ENCODE measurements around the gene SCN8A.

The SCN8A gene

DNA sequence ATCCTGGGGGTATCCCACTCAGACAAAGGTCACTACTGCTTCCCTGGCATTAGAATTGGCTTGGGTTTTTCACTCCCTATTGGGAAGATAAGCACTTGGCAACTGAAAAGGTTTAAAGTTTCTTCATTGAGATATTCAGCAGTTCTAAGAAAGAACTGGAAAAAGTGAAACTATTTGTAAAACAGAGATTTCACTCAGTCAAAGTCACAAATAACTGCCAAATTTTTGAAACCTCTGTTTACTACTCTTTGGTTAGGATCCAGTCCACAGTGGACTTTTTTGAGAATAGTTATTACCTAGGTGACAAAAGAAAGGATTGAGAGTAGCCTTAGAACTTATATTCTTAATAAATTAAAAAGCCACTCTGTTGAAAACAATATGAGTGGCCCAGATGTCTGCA lies 172.7 kb downstream of the SCN8A start:
- H3K27ac ChIP-seq (ENCODE audit: insufficient read depth in 1 of 2, low read depth in 1 of 2, low read length in 2 of 2, poor library complexity in 1 of 2, severe bottlenecking in 2 of 2): no peak overlapping the region
- CTCF ChIA-PET: no interaction called here
- H3K4me1 ChIP-seq (ENCODE audit: control extremely low read depth in 1 of 4, control insufficient read depth in 4 of 4, insufficient read depth in 4 of 4, low read length in 3 of 4): no peaks in the 10 kb centered on the region
- POLR2A ChIA-PET: no interaction called here
- no peak for DNase-seq
- no peaks in the 10 kb centered on the region for H3K9me3 ChIP-seq (ENCODE audit: control extremely low read depth in 1 of 5, control insufficient read depth in 4 of 5, insufficient read depth in 2 of 5, low read depth in 1 of 5, low read length in 4 of 5)
- H3K36me3 ChIP-seq (ENCODE audit: control insufficient read depth in 4 of 4, insufficient read depth in 4 of 4, low read length in 3 of 4): no peaks in the 10 kb centered on the region
- H3K27me3 ChIP-seq (replicated peaks in 2 of 5; ENCODE audit: control insufficient read depth in 4 of 5, insufficient read depth in 5 of 5, low read length in 4 of 5): no peaks in the 10 kb centered on the region
- H3K4me3 ChIP-seq (ENCODE audit: control insufficient read depth in 1 of 7, extremely low read depth in 1 of 7, insufficient read depth in 4 of 7, low read depth in 2 of 7, low read length in 6 of 7): no peak overlapping the region

GRCh38 chr12:51766067-51766676 lies 175.1 kb downstream of the SCN8A start:
- Histone ChIP-seq H3K27ac (ENCODE audit: insufficient read depth in 1 of 2, low read depth in 1 of 2, low read length in 2 of 2, poor library complexity in 1 of 2, severe bottlenecking in 2 of 2) (no peak overlapping the region), H3K36me3 (ENCODE audit: control insufficient read depth in 4 of 4, insufficient read depth in 4 of 4, low read length in 3 of 4) (no peaks in the 10 kb centered on the region), H3K27me3 (replicated peaks in 2 of 5; ENCODE audit: control insufficient read depth in 4 of 5, insufficient read depth in 5 of 5, low read length in 4 of 5) (no peaks in the 10 kb centered on the region), H3K9me3 (ENCODE audit: control extremely low read depth in 1 of 5, control insufficient read depth in 4 of 5, insufficient read depth in 2 of 5, low read depth in 1 of 5, low read length in 4 of 5) (no peaks in the 10 kb centered on the region), H3K4me1 (ENCODE audit: control extremely low read depth in 1 of 4, control insufficient read depth in 4 of 4, insufficient read depth in 4 of 4, low read length in 3 of 4) (no peaks in the 10 kb centered on the region), H3K4me3 (ENCODE audit: control insufficient read depth in 1 of 7, extremely low read depth in 1 of 7, insufficient read depth in 4 of 7, low read depth in 2 of 7, low read length in 6 of 7) (no peak overlapping the region)
- POLR2A ChIA-PET: no interaction called here
- DNase-seq: no peak
- WGBS (ENCODE audit: insufficient coverage): 100% methylated on average over 2 of the region's 6 CpGs
- CTCF ChIA-PET: no interaction called here

GRCh38 chr12:51771008-51771407 lies 180.0 kb downstream of the SCN8A start:
- H3K27ac ChIP-seq (ENCODE audit: insufficient read depth in 1 of 2, low read depth in 1 of 2, low read length in 2 of 2, poor library complexity in 1 of 2, severe bottlenecking in 2 of 2): no peak overlapping the region
- peaks cover 0 to 4% (median 0%) of the 10 kb centered on the region in 5 experiments for H3K9me3 ChIP-seq (ENCODE audit: control extremely low read depth in 1 of 5, control insufficient read depth in 4 of 5, insufficient read depth in 2 of 5, low read depth in 1 of 5, low read length in 4 of 5)
- CTCF ChIA-PET: no interaction called here
- H3K4me1 ChIP-seq (ENCODE audit: control extremely low read depth in 1 of 4, control insufficient read depth in 4 of 4, insufficient read depth in 4 of 4, low read length in 3 of 4): peaks cover 0 to 4% (median 0%) of the 10 kb centered on the region in 4 experiments
- no peak overlapping the region for H3K4me3 ChIP-seq (ENCODE audit: control insufficient read depth in 1 of 7, extremely low read depth in 1 of 7, insufficient read depth in 4 of 7, low read depth in 2 of 7, low read length in 6 of 7)
- POLR2A ChIA-PET: no interaction called here
- WGBS (ENCODE audit: insufficient coverage): 100% methylated on average over 1 of the region's 1 CpG
- no peak for DNase-seq
- H3K36me3 ChIP-seq (ENCODE audit: control insufficient read depth in 4 of 4, insufficient read depth in 4 of 4, low read length in 3 of 4): no peaks in the 10 kb centered on the region
- no peaks in the 10 kb centered on the region for H3K27me3 ChIP-seq (replicated peaks in 2 of 5; ENCODE audit: control insufficient read depth in 4 of 5, insufficient read depth in 5 of 5, low read length in 4 of 5)

GRCh38 chr12:51773145-51773869 lies 182.3 kb downstream of the SCN8A start:
- CTCF ChIA-PET: no interaction called here
- H3K4me1 ChIP-seq (ENCODE audit: control extremely low read depth in 1 of 4, control insufficient read depth in 4 of 4, insufficient read depth in 4 of 4, low read length in 3 of 4): peaks cover 0 to 4% (median 0%) of the 10 kb centered on the region in 4 experiments
- H3K27me3 ChIP-seq (replicated peaks in 2 of 5; ENCODE audit: control insufficient read depth in 4 of 5, insufficient read depth in 5 of 5, low read length in 4 of 5): no peaks in the 10 kb centered on the region
- WGBS (ENCODE audit: insufficient coverage): 83% methylated on average over 1 of the region's 2 CpGs
- POLR2A ChIA-PET: no interaction called here
- no peaks in the 10 kb centered on the region for H3K36me3 ChIP-seq (ENCODE audit: control insufficient read depth in 4 of 4, insufficient read depth in 4 of 4, low read length in 3 of 4)
- H3K9me3 ChIP-seq (ENCODE audit: control extremely low read depth in 1 of 5, control insufficient read depth in 4 of 5, insufficient read depth in 2 of 5, low read depth in 1 of 5, low read length in 4 of 5): peaks cover 0 to 4% (median 0%) of the 10 kb centered on the region in 5 experiments
- H3K4me3 ChIP-seq (ENCODE audit: control insufficient read depth in 1 of 7, extremely low read depth in 1 of 7, insufficient read depth in 4 of 7, low read depth in 2 of 7, low read length in 6 of 7): no peak overlapping the region
- peak in 2 of 3 donors; percentile 59 to 62 for DNase-seq
- no peak overlapping the region for H3K27ac ChIP-seq (ENCODE audit: insufficient read depth in 1 of 2, low read depth in 1 of 2, low read length in 2 of 2, poor library complexity in 1 of 2, severe bottlenecking in 2 of 2)

DNA sequence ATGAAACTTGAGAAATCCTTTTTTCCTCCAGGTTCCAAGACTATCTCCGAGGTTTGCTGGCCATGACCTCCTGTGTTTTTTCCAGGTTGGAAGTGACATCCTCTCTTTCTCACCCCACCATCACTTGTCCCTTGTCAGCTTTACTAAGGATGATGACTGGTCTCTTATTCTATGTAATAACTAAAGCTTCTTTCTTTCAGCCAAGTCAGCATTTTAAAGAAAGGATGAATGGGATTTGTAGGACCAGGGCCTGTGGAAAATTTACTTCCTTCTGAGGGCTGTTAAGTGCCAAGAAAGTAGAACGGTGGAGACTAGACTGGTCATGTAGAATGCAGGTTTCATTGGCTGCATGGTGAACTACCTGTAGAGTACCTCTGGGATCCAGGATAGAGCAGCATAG lies 183.9 kb downstream of the SCN8A start:
- no peak overlapping the region for H3K4me3 ChIP-seq (ENCODE audit: control insufficient read depth in 1 of 7, extremely low read depth in 1 of 7, insufficient read depth in 4 of 7, low read depth in 2 of 7, low read length in 6 of 7)
- H3K9me3 ChIP-seq (ENCODE audit: control extremely low read depth in 1 of 5, control insufficient read depth in 4 of 5, insufficient read depth in 2 of 5, low read depth in 1 of 5, low read length in 4 of 5): peaks cover 0 to 4% (median 0%) of the 10 kb centered on the region in 5 experiments
- H3K27ac ChIP-seq (ENCODE audit: insufficient read depth in 1 of 2, low read depth in 1 of 2, low read length in 2 of 2, poor library complexity in 1 of 2, severe bottlenecking in 2 of 2): no peak overlapping the region
- no peaks in the 10 kb centered on the region for H3K27me3 ChIP-seq (replicated peaks in 2 of 5; ENCODE audit: control insufficient read depth in 4 of 5, insufficient read depth in 5 of 5, low read length in 4 of 5)
- H3K36me3 ChIP-seq (ENCODE audit: control insufficient read depth in 4 of 4, insufficient read depth in 4 of 4, low read length in 3 of 4): no peaks in the 10 kb centered on the region
- ChIA-PET POLR2A (no interaction called here), CTCF (no interaction called here)
- 100% methylated on average over 2 of the region's 2 CpGs for WGBS (ENCODE audit: insufficient coverage)
- no peak for DNase-seq
- peaks cover 0 to 4% (median 0%) of the 10 kb centered on the region in 4 experiments for H3K4me1 ChIP-seq (ENCODE audit: control extremely low read depth in 1 of 4, control insufficient read depth in 4 of 4, insufficient read depth in 4 of 4, low read length in 3 of 4)

DNA sequence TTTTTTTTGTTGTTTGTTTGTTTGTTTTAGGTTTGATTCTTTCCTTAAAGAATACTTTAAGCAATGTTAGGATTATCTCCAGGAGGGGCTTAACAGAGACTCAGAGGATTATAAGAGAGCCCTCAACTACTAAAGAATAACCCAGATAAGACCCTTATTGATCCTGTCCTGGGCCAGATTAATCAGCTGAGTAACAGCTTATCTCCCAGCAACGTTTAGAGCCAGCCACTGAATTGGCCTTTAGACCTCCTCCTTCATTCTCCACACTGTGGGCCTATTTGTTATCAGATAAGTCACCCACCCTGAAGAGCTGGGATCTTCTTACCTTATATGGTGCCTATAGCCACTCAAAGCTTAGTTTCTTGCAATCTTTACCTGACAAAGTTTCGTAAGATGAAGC lies 186.4 kb downstream of the SCN8A start:
- Histone ChIP-seq H3K27me3 (replicated peaks in 2 of 5; ENCODE audit: control insufficient read depth in 4 of 5, insufficient read depth in 5 of 5, low read length in 4 of 5) (no peaks in the 10 kb centered on the region), H3K27ac (ENCODE audit: insufficient read depth in 1 of 2, low read depth in 1 of 2, low read length in 2 of 2, poor library complexity in 1 of 2, severe bottlenecking in 2 of 2) (no peak overlapping the region), H3K36me3 (ENCODE audit: control insufficient read depth in 4 of 4, insufficient read depth in 4 of 4, low read length in 3 of 4) (no peaks in the 10 kb centered on the region), H3K9me3 (ENCODE audit: control extremely low read depth in 1 of 5, control insufficient read depth in 4 of 5, insufficient read depth in 2 of 5, low read depth in 1 of 5, low read length in 4 of 5) (peaks cover 0 to 4% (median 0%) of the 10 kb centered on the region in 5 experiments), H3K4me3 (ENCODE audit: control insufficient read depth in 1 of 7, extremely low read depth in 1 of 7, insufficient read depth in 4 of 7, low read depth in 2 of 7, low read length in 6 of 7) (no peak overlapping the region), H3K4me1 (ENCODE audit: control extremely low read depth in 1 of 4, control insufficient read depth in 4 of 4, insufficient read depth in 4 of 4, low read length in 3 of 4) (peaks cover 0 to 11% (median 0%) of the 10 kb centered on the region in 4 experiments)
- ChIA-PET POLR2A (no interaction called here), CTCF (no interaction called here)
- 69% methylated on average over 2 of the region's 2 CpGs for WGBS (ENCODE audit: insufficient coverage)
- no peak for DNase-seq

- no peak overlapping the region for H3K27ac ChIP-seq (ENCODE audit: insufficient read depth in 1 of 2, low read depth in 1 of 2, low read length in 2 of 2, poor library complexity in 1 of 2, severe bottlenecking in 2 of 2)
- peaks cover 0 to 11% (median 0%) of the 10 kb centered on the region in 4 experiments for H3K4me1 ChIP-seq (ENCODE audit: control extremely low read depth in 1 of 4, control insufficient read depth in 4 of 4, insufficient read depth in 4 of 4, low read length in 3 of 4)
- no peak overlapping the region for H3K4me3 ChIP-seq (ENCODE audit: control insufficient read depth in 1 of 7, extremely low read depth in 1 of 7, insufficient read depth in 4 of 7, low read depth in 2 of 7, low read length in 6 of 7)
- H3K36me3 ChIP-seq (ENCODE audit: control insufficient read depth in 4 of 4, insufficient read depth in 4 of 4, low read length in 3 of 4): no peaks in the 10 kb centered on the region
- DNase-seq: no peak
- H3K27me3 ChIP-seq (replicated peaks in 2 of 5; ENCODE audit: control insufficient read depth in 4 of 5, insufficient read depth in 5 of 5, low read length in 4 of 5): no peaks in the 10 kb centered on the region
- POLR2A ChIA-PET: no interaction called here
- 80% methylated on average over 1 of the region's 3 CpGs for WGBS (ENCODE audit: insufficient coverage)
- CTCF ChIA-PET: no interaction called here
- H3K9me3 ChIP-seq (ENCODE audit: control extremely low read depth in 1 of 5, control insufficient read depth in 4 of 5, insufficient read depth in 2 of 5, low read depth in 1 of 5, low read length in 4 of 5): peaks cover 0 to 4% (median 0%) of the 10 kb centered on the region in 5 experiments
Measured at GRCh38 chr12:51777973-51778372, 186.9 kb downstream of the SCN8A start.

Data from common myeloid progenitor, CD34-positive (primary cell).